ENCODE data around the gene GUCY2F.

The GUCY2F gene

GRCh38 chrX:109481986-109482385 is at the start of gene GUCY2F:
TSS of gene GUCY2F (minus strand) at chrX:109482086. CDS start at chrX:109475936, 6,150 bp downstream.
- Mint-ChIP-seq H3K27me3 (no peaks in the 10 kb centered on the region), H3K4me3 (no peak within 1 kb of the TSS), H3K9me3 (no peaks in the 10 kb centered on the region), H3K27ac (no peak within 1 kb of the TSS), H3K36me3 (no peaks in the 10 kb centered on the region), H3K4me1 (no peaks in the 10 kb centered on the region)
- ATAC-seq = no peak

GRCh38 chrX:109519001-109519400 is 37.1 kb upstream of the GUCY2F start:
- no peaks in the 10 kb centered on the region for H3K36me3 Mint-ChIP-seq
- no peaks in the 10 kb centered on the region for H3K4me1 Mint-ChIP-seq
- no peak for ATAC-seq
- H3K4me3 Mint-ChIP-seq = no peak overlapping the region
- no peak overlapping the region for H3K27ac Mint-ChIP-seq
- no peaks in the 10 kb centered on the region for H3K27me3 Mint-ChIP-seq
- H3K9me3 Mint-ChIP-seq = peaks cover 2% of the 10 kb centered on the region

- H3K36me3 Mint-ChIP-seq = no peaks in the 10 kb centered on the region
- no peak overlapping the region for H3K27ac Mint-ChIP-seq
- peaks cover 16% of the 10 kb centered on the region for H3K27me3 Mint-ChIP-seq
- H3K9me3 Mint-ChIP-seq = no peaks in the 10 kb centered on the region
- H3K4me3 Mint-ChIP-seq = no peak overlapping the region
- H3K4me1 Mint-ChIP-seq = no peaks in the 10 kb centered on the region
- ATAC-seq = no peak
Observed at GRCh38 chrX:109511113-109511512, 29.2 kb upstream of the GUCY2F start.

DNA sequence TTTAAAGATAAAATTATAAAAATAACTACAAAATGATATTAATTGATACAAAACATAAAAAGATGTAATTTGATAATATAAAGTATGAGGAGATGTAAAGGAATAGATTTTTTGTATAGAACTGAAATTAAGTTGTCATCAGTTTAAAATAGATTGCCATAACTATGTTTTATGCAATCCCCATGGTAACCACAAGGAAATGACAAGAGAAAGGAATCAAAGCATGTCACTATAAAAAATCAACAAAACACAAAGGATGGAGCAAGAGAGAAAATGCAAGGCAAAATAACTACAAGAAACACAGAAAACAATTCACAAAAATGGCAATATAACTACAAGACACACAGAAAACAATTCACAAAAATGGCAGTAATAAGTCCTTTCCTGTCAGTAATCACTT is 27.0 kb upstream of the GUCY2F start:
- H3K27ac Mint-ChIP-seq = no peak overlapping the region
- H3K4me3 Mint-ChIP-seq = no peak overlapping the region
- H3K9me3 Mint-ChIP-seq = no peaks in the 10 kb centered on the region
- H3K36me3 Mint-ChIP-seq = no peaks in the 10 kb centered on the region
- no peaks in the 10 kb centered on the region for H3K4me1 Mint-ChIP-seq
- peaks cover 16% of the 10 kb centered on the region for H3K27me3 Mint-ChIP-seq
- ATAC-seq = no peak

DNA sequence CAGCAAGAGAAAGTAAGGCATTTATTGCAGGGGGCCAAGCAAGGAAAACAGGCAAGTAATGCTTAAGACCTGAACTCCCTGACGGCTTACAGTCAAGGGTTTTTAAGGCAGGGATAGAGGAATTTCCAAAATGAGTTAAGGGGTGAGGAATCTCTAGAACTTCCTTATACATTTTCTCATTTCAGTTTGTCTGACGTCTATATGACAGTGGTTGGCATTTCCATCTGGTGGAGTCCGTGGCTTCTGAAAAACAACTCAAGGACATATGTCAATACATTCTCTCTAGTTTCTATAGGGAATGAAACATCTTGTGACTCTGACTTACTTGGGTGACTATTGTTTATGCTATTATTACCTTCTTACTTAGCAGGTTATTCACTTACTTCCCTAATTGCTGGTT is 19.3 kb upstream of the GUCY2F start:
- Mint-ChIP-seq H3K27ac (no peak overlapping the region), H3K4me1 (no peaks in the 10 kb centered on the region), H3K36me3 (no peaks in the 10 kb centered on the region), H3K27me3 (no peaks in the 10 kb centered on the region), H3K4me3 (no peak overlapping the region), H3K9me3 (no peaks in the 10 kb centered on the region)
- no peak for ATAC-seq

GRCh38 chrX:109498434-109498833 is 16.5 kb upstream of the GUCY2F start:
- H3K36me3 Mint-ChIP-seq = no peaks in the 10 kb centered on the region
- no peak overlapping the region for H3K4me3 Mint-ChIP-seq
- no peaks in the 10 kb centered on the region for H3K27me3 Mint-ChIP-seq
- no peaks in the 10 kb centered on the region for H3K4me1 Mint-ChIP-seq
- ATAC-seq = no peak
- H3K9me3 Mint-ChIP-seq = no peaks in the 10 kb centered on the region
- H3K27ac Mint-ChIP-seq = no peak overlapping the region

DNA sequence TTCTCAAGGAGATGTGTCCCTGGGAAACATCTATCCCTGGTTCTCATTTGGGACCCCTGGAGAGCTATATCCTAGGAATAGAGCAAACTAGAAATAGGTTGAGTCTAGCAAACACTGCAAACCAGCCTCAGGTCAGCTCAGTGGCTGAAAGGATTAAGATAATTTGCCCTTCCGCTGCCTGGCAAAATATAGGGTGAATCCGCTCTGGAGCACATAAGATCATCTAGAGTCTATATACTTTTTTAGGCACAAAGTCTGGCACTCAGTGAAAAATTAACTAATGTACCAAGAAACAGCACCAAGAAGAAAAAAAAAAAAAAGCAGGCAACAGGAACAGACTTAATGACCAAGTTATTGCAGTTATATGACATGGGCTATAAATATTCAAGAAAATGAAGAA is 7.3 kb upstream of the GUCY2F start:
- no peak for ATAC-seq
- Mint-ChIP-seq H3K27me3 (no peaks in the 10 kb centered on the region), H3K36me3 (no peaks in the 10 kb centered on the region), H3K9me3 (no peaks in the 10 kb centered on the region), H3K27ac (no peak overlapping the region), H3K4me1 (no peaks in the 10 kb centered on the region), H3K4me3 (no peak overlapping the region)

GRCh38 chrX:109487640-109488039 is 5.8 kb upstream of the GUCY2F start:
- Mint-ChIP-seq H3K27ac (no peak overlapping the region), H3K27me3 (no peaks in the 10 kb centered on the region), H3K36me3 (no peaks in the 10 kb centered on the region), H3K9me3 (no peaks in the 10 kb centered on the region), H3K4me3 (no peak overlapping the region), H3K4me1 (no peaks in the 10 kb centered on the region)
- ATAC-seq = peak; percentile 51

DNA sequence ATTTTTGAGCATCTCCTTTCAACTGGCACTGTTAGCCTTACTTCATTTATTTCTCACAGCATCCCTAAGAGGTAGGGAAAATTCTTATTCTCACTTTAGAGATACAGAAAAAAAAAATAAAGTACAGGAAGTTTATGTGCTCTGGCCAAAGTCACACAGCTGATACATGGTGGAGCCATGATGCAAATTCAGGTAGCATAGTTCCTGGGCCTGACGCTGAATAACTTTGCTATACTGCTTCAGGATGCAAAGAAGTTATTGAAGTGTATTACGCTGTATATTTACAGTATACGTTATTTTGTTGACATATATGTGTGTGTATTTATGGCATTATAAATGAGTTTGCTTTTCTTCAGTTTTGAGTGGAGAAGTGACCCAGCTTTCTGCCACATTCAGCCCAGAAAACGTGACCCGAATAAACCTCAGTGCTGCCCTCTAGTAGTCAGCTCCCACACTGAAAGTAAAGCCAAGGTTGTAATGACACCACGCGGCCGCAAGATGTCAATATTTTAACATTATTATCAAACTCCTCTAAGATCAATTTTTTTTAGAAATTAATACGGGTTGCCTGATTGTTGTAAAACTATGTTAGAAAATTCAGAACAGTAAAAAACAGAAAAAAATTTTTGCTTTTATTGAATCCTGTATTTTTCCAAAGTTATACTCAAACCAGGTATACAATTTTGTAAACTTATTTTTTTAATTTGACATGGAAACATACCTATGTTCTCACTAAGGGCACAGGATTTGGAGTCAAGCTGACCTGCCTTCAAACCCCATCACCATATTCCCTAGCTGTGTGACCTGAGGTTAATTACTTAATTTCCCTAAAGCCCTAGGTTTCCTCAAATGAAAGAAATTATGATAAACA is 3.8 kb upstream of the GUCY2F start:
- Mint-ChIP-seq H3K36me3 (no peaks in the 10 kb centered on the region), H3K27me3 (no peaks in the 10 kb centered on the region), H3K27ac (no peak overlapping the region), H3K4me1 (no peaks in the 10 kb centered on the region), H3K9me3 (no peaks in the 10 kb centered on the region), H3K4me3 (no peak overlapping the region)
- peak; percentile 59 for ATAC-seq

GRCh38 chrX:109484886-109485285 is 3.0 kb upstream of the GUCY2F start:
- Mint-ChIP-seq H3K4me3 (no peak overlapping the region), H3K9me3 (no peaks in the 10 kb centered on the region), H3K27ac (no peak overlapping the region), H3K4me1 (no peaks in the 10 kb centered on the region), H3K36me3 (no peaks in the 10 kb centered on the region), H3K27me3 (no peaks in the 10 kb centered on the region)
- no peak for ATAC-seq

- H3K9me3 Mint-ChIP-seq = no peaks in the 10 kb centered on the region
- no peak overlapping the region for H3K4me3 Mint-ChIP-seq
- no peak overlapping the region for H3K27ac Mint-ChIP-seq
- no peak for ATAC-seq
- H3K4me1 Mint-ChIP-seq = no peaks in the 10 kb centered on the region
- H3K36me3 Mint-ChIP-seq = no peaks in the 10 kb centered on the region
- peaks cover 6% of the 10 kb centered on the region for H3K27me3 Mint-ChIP-seq
Observed at GRCh38 chrX:109475174-109475891, 6.6 kb downstream of the GUCY2F start.

GRCh38 chrX:109472939-109473735 is 8.7 kb downstream of the GUCY2F start:
- H3K27ac Mint-ChIP-seq = no peak overlapping the region
- no peaks in the 10 kb centered on the region for H3K4me1 Mint-ChIP-seq
- no peak for ATAC-seq
- no peaks in the 10 kb centered on the region for H3K36me3 Mint-ChIP-seq
- no peaks in the 10 kb centered on the region for H3K9me3 Mint-ChIP-seq
- no peak overlapping the region for H3K4me3 Mint-ChIP-seq
- H3K27me3 Mint-ChIP-seq = peaks cover 6% of the 10 kb centered on the region

- Mint-ChIP-seq H3K27ac (no peak overlapping the region), H3K36me3 (no peaks in the 10 kb centered on the region), H3K27me3 (no peaks in the 10 kb centered on the region), H3K4me1 (no peaks in the 10 kb centered on the region), H3K4me3 (no peak overlapping the region), H3K9me3 (peaks cover 3% of the 10 kb centered on the region)
- no peak for ATAC-seq
Observed at GRCh38 chrX:109464231-109464630, 17.7 kb downstream of the GUCY2F start.

GRCh38 chrX:109463784-109464183 is 18.1 kb downstream of the GUCY2F start:
- peaks cover 3% of the 10 kb centered on the region for H3K9me3 Mint-ChIP-seq
- H3K4me1 Mint-ChIP-seq = no peaks in the 10 kb centered on the region
- no peak for ATAC-seq
- H3K36me3 Mint-ChIP-seq = no peaks in the 10 kb centered on the region
- no peak overlapping the region for H3K4me3 Mint-ChIP-seq
- no peaks in the 10 kb centered on the region for H3K27me3 Mint-ChIP-seq
- H3K27ac Mint-ChIP-seq = no peak overlapping the region

DNA sequence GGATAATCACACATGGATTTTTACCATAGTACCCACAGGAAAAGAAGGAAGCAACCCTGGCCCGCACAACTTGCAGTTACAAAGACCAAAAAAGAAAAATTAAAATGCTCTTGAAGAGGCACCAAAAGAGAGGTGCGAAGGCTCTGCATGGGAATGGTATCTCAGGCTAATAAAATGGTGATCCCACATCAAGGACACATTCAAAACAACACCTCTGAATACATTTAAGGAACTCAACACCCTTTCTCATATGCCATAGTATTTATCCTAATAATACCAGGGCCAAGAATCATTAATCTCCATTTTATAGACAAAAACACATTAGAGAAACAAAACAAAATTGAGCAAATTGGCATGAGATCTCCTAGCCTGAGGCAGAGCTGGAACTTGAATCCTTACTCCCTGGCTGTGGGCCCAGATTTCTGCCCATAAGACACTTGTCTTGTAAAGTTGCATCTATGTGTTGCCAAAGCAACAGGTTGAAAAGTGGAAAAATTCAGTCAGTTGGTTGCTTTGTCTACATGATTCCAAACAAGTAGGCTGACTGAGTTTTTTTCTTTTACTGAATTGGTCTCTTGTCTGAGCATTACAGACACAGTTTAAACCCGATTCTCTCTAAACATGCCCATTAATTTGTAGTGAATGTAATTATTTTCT is 33.5 kb downstream of the GUCY2F start:
- H3K4me3 Mint-ChIP-seq = no peak overlapping the region
- no peaks in the 10 kb centered on the region for H3K27me3 Mint-ChIP-seq
- H3K27ac Mint-ChIP-seq = no peak overlapping the region
- ATAC-seq = no peak
- no peaks in the 10 kb centered on the region for H3K36me3 Mint-ChIP-seq
- H3K9me3 Mint-ChIP-seq = no peaks in the 10 kb centered on the region
- no peaks in the 10 kb centered on the region for H3K4me1 Mint-ChIP-seq
